Stomach smooth muscle (tissue), 2 donors: ENCODE data around the gene DLG2.

Experiments used
- H3K27ac ChIP-seq: one replicate; pipeline ENCODE4 v1.7.0; 2013; ENCODE audit warnings: mild to moderate bottlenecking, low read length, inconsistent platforms
- H3K27me3 ChIP-seq, 2 donors: one replicate each; pipeline ENCODE4 v1.7.0; 2013; ENCODE audit warnings: low read length in 2 of 2; ENCODE audit not compliant: insufficient read depth in 2 of 2, control insufficient read depth in 1 of 2
- H3K36me3 ChIP-seq, 2 donors: one replicate each; pipeline ENCODE4 v1.7.0; 2013; ENCODE audit warnings: low read length in 2 of 2; ENCODE audit not compliant: control insufficient read depth in 2 of 2, insufficient read depth in 2 of 2
- H3K4me1 ChIP-seq: one replicate; pipeline ENCODE4 v1.7.0; 2013; ENCODE audit warnings: low read length; ENCODE audit not compliant: control insufficient read depth, insufficient read depth
- H3K4me3 ChIP-seq, 2 donors: one replicate each; pipeline ENCODE4 v1.7.0; 2013; ENCODE audit warnings: low read length in 2 of 2
- H3K9ac ChIP-seq, 2 donors: one replicate each; pipeline ENCODE4 v1.7.0; 2013; ENCODE audit warnings: low read length in 2 of 2, mild to moderate bottlenecking in 1 of 2
- H3K9me3 ChIP-seq, 2 donors: one replicate each; pipeline ENCODE4 v1.7.0; 2013; ENCODE audit warnings: low read length in 2 of 2; ENCODE audit not compliant: control insufficient read depth in 2 of 2
- donor health status: healthy.
- donor health status: Pancreatic carcinoma.

The DLG2 gene

GRCh38 chr11:84958295-84958694 lies 668.8 kb downstream of the DLG2 start:
- Histone ChIP-seq H3K9ac (no peak overlapping the region), H3K36me3 (no peaks in the 10 kb centered on the region), H3K27me3 (no peaks in the 10 kb centered on the region), H3K4me3 (no peak overlapping the region), H3K9me3 (no peaks in the 10 kb centered on the region), H3K27ac (no peak overlapping the region), H3K4me1 (no peaks in the 10 kb centered on the region)

GRCh38 chr11:84950569-84951270 lies 676.4 kb downstream of the DLG2 start:
- Histone ChIP-seq H3K4me1 (no peaks in the 10 kb centered on the region), H3K4me3 (no peak overlapping the region), H3K9me3 (no peaks in the 10 kb centered on the region)

GRCh38 chr11:84947970-84948580 lies 679.1 kb downstream of the DLG2 start:
- no peak overlapping the region for H3K4me3 ChIP-seq
- H3K4me1 ChIP-seq, result no peaks in the 10 kb centered on the region
- H3K9ac ChIP-seq, result no peak overlapping the region
- H3K27me3 ChIP-seq, result no peaks in the 10 kb centered on the region
- H3K27ac ChIP-seq, result no peak overlapping the region
- no peaks in the 10 kb centered on the region for H3K36me3 ChIP-seq
- peaks cover 0 to 3% of the 10 kb centered on the region in 2 donors for H3K9me3 ChIP-seq

More at GRCh38 chr11:84950569-84951270, 676.4 kb downstream of the DLG2 start:
- no peak overlapping the region for H3K27ac ChIP-seq
- no peaks in the 10 kb centered on the region for H3K27me3 ChIP-seq
- no peaks in the 10 kb centered on the region for H3K36me3 ChIP-seq
- H3K9ac ChIP-seq, result no peak overlapping the region

- H3K4me3 ChIP-seq, result no peak overlapping the region
- H3K4me1 ChIP-seq, result no peaks in the 10 kb centered on the region
- no peaks in the 10 kb centered on the region for H3K36me3 ChIP-seq
- H3K9ac ChIP-seq, result no peak overlapping the region
- no peak overlapping the region for H3K27ac ChIP-seq
- peaks cover 0 to 3% of the 10 kb centered on the region in 2 donors for H3K9me3 ChIP-seq
- no peaks in the 10 kb centered on the region for H3K27me3 ChIP-seq
Observed at GRCh38 chr11:84947070-84947469, 680.1 kb downstream of the DLG2 start.

GRCh38 chr11:84930863-84931262 lies 696.3 kb downstream of the DLG2 start:
- Histone ChIP-seq H3K27ac (no peak overlapping the region), H3K27me3 (no peaks in the 10 kb centered on the region), H3K4me3 (no peak overlapping the region), H3K9me3 (peaks cover 0 to 4% of the 10 kb centered on the region in 2 donors), H3K4me1 (no peaks in the 10 kb centered on the region), H3K9ac (no peak overlapping the region), H3K36me3 (no peaks in the 10 kb centered on the region)

- Histone ChIP-seq H3K36me3 (no peaks in the 10 kb centered on the region), H3K27ac (no peak overlapping the region), H3K4me3 (no peak overlapping the region), H3K9me3 (peaks cover 0 to 4% of the 10 kb centered on the region in 2 donors), H3K9ac (no peak overlapping the region), H3K27me3 (no peaks in the 10 kb centered on the region), H3K4me1 (no peaks in the 10 kb centered on the region)
Observed at GRCh38 chr11:84929738-84930137, 697.4 kb downstream of the DLG2 start.

GRCh38 chr11:84924154-84924692 lies 702.9 kb downstream of the DLG2 start:
- Histone ChIP-seq H3K27ac (no peak overlapping the region), H3K9me3 (no peaks in the 10 kb centered on the region), H3K36me3 (no peaks in the 10 kb centered on the region), H3K4me3 (no peak overlapping the region), H3K4me1 (no peaks in the 10 kb centered on the region), H3K9ac (no peak overlapping the region), H3K27me3 (no peaks in the 10 kb centered on the region)

GRCh38 chr11:84923489-84923888 lies 703.7 kb downstream of the DLG2 start:
- H3K36me3 ChIP-seq, result no peaks in the 10 kb centered on the region
- H3K9ac ChIP-seq, result no peak overlapping the region
- H3K4me1 ChIP-seq, result no peaks in the 10 kb centered on the region
- no peaks in the 10 kb centered on the region for H3K9me3 ChIP-seq
- no peak overlapping the region for H3K27ac ChIP-seq
- no peaks in the 10 kb centered on the region for H3K27me3 ChIP-seq
- no peak overlapping the region for H3K4me3 ChIP-seq

- no peak overlapping the region for H3K27ac ChIP-seq
- H3K4me1 ChIP-seq, result no peaks in the 10 kb centered on the region
- no peak overlapping the region for H3K9ac ChIP-seq
- peak overlapping the region; percentile 52 to 64 for H3K4me3 ChIP-seq
- H3K36me3 ChIP-seq, result no peaks in the 10 kb centered on the region
- H3K9me3 ChIP-seq, result no peaks in the 10 kb centered on the region
- H3K27me3 ChIP-seq, result no peaks in the 10 kb centered on the region
Observed at GRCh38 chr11:84922836-84923235, 704.3 kb downstream of the DLG2 start.

GRCh38 chr11:84922212-84922805 lies 704.8 kb downstream of the DLG2 start:
- Histone ChIP-seq H3K4me1 (no peaks in the 10 kb centered on the region), H3K9me3 (no peaks in the 10 kb centered on the region), H3K27ac (no peak overlapping the region), H3K4me3 (peak overlapping the region; percentile 52 to 64), H3K9ac (no peak overlapping the region), H3K27me3 (no peaks in the 10 kb centered on the region), H3K36me3 (no peaks in the 10 kb centered on the region)

GRCh38 chr11:84914511-84914910 lies 712.6 kb downstream of the DLG2 start:
- Histone ChIP-seq H3K4me1 (no peaks in the 10 kb centered on the region), H3K9ac (no peak overlapping the region)

More at GRCh38 chr11:84914511-84914910, 712.6 kb downstream of the DLG2 start:
- Histone ChIP-seq H3K9me3 (no peaks in the 10 kb centered on the region), H3K36me3 (no peaks in the 10 kb centered on the region), H3K27ac (no peak overlapping the region), H3K4me3 (no peak overlapping the region), H3K27me3 (no peaks in the 10 kb centered on the region)
